K562 (cell line): ENCODE results near the gene NDOR1. TPM values are rescaled to one million over a fixed set of nuclear protein-coding genes. Genes with fewer than 3 reads are reported as not detected.

ENCODE experiments used
- ATAC-seq: fragments of 200-7000 bp; cut with Tn5 transposase; 3 replicates; pipeline ENCODE4 v1.9.1; 2020; ENCODE audit warnings: moderate library complexity
- BruUV-seq: library from RNA; stranded (reverse); fragments of 400-500 nt; replicated peaks from 2 replicates; lab custom pipeline; 2021; lab: Mats Ljungman, UMichigan
- CTCF ChIA-PET: fragments of 300-600 bp; formaldehyde crosslinking; extraction: SDS; loops from one replicate; lab custom pipeline; 2021; ENCODE audit warnings: low intra/inter-chr PET ratio; lab: Yijun Ruan, JAX
- POLR2A ChIA-PET: fragments of 300-600, 350-650 bp; sonication (Branson Sonifier 250); formaldehyde crosslinking; extraction: SDS; loops from one replicate; lab custom pipeline; 2021; ENCODE audit warnings: antibody characterized with exemption, inconsistent platforms; lab: Yijun Ruan, JAX
- DNase-seq, 4 experiments: peaks; one replicate each; pipeline versions ENCODE4 v3.0.0 to v3.0.0-alpha.2; 2011 to 2018; ENCODE audit warnings: low spot score in 3 of 4, mixed read lengths in 3 of 4; ENCODE audit errors: extremely low read depth in 1 of 4
- FAIRE-seq: peaks from 2 replicates; lab custom pipeline; 2011; peaks lifted over from hg19 to GRCh38; lab: Jason Lieb, UNC
- H2AFZ ChIP-seq: 2 replicates; pipeline ENCODE4 v1.6.0; 2011; ENCODE audit warnings: low read depth, low read length, control low read depth, inconsistent platforms
- H3K27ac ChIP-seq: fragments of 200-600 bp; 3 replicates; pipeline ENCODE4 v1.8.0; 2011; ENCODE audit warnings: low read depth, mild to moderate bottlenecking, control low read depth, inconsistent platforms, low read length, moderate library complexity, mixed read lengths; ENCODE audit errors: extremely low read depth
- H3K27me3 ChIP-seq, 2 experiments: fragments of 300-600 bp in 1 of 2; 2 replicates in 1 of 2; 3 replicates in 1 of 2; pipeline versions ENCODE4 v1.6.0 to v1.8.0; 2011; ENCODE audit warnings: inconsistent platforms in 2 of 2, low read length in 2 of 2, mild to moderate bottlenecking in 1 of 2, mixed read lengths in 1 of 2, moderate library complexity in 1 of 2; ENCODE audit not compliant: control insufficient read depth in 2 of 2, insufficient read depth in 2 of 2
- H3K36me3 ChIP-seq: fragments of 300-600 bp; 3 replicates; pipeline ENCODE4 v1.8.0; 2011; ENCODE audit warnings: mild to moderate bottlenecking, low read length, inconsistent platforms; ENCODE audit not compliant: control insufficient read depth, insufficient read depth
- H3K4me1 ChIP-seq, 2 experiments: fragments of 200-600 bp in 1 of 2; replicated peaks in 1 of 2; 2 replicates in 1 of 2; 3 replicates in 1 of 2; pipeline versions ENCODE4 v1.5.1 to v1.8.0; 2011; ENCODE audit warnings: inconsistent platforms in 2 of 2, low read length in 2 of 2, mild to moderate bottlenecking in 1 of 2, mixed read lengths in 1 of 2, moderate library complexity in 1 of 2; ENCODE audit not compliant: control insufficient read depth in 2 of 2, insufficient read depth in 2 of 2
- H3K4me2 ChIP-seq: 2 replicates; pipeline ENCODE4 v1.6.1; 2011; ENCODE audit warnings: low read length, control low read depth, inconsistent platforms, mixed read lengths; ENCODE audit not compliant: insufficient read depth
- H3K4me3 ChIP-seq: fragments of 200-600 bp; sonication (generic), shearing (Covaris generic); 2 replicates; pipeline ENCODE4 v1.5.1; 2016; ENCODE audit warnings: control low read depth, inconsistent platforms
- H3K79me2 ChIP-seq: fragments of 200-600 bp; 3 replicates; pipeline ENCODE4 v1.8.0; 2011; ENCODE audit warnings: low read length, inconsistent platforms; ENCODE audit not compliant: control insufficient read depth, insufficient read depth
- H3K9ac ChIP-seq, 2 experiments: 2 replicates each; pipeline versions ENCODE4 v1.6.0 to v1.6.1; 2011; ENCODE audit warnings: low read depth in 2 of 2, low read length in 2 of 2, control low read depth in 1 of 2, inconsistent platforms in 1 of 2, mild to moderate bottlenecking in 1 of 2, mixed read lengths in 1 of 2; ENCODE audit not compliant: insufficient read depth in 1 of 2
- H3K9me1 ChIP-seq: one replicate; pipeline ENCODE4 v1.6.0; 2011; ENCODE audit warnings: inconsistent platforms, mild to moderate bottlenecking, low read length, moderate library complexity; ENCODE audit not compliant: control insufficient read depth, insufficient read depth
- H3K9me3 ChIP-seq: replicated peaks from 2 replicates; pipeline ENCODE4 v1.5.1; 2011; ENCODE audit warnings: low read depth, low read length, inconsistent platforms; ENCODE audit not compliant: control insufficient read depth, insufficient read depth
- H4K20me1 ChIP-seq: replicated peaks from 2 replicates; pipeline ENCODE4 v1.6.1; 2011; ENCODE audit warnings: low read length, inconsistent platforms, mixed read lengths; ENCODE audit not compliant: control insufficient read depth, insufficient read depth
- POLR2G ChIP-seq: fragments of 200-400 bp; formaldehyde crosslinking; IDR thresholded peaks from 2 replicates; pipeline ENCODE4 v1.6.1; 2017; ENCODE audit warnings: low read depth, mild to moderate bottlenecking, antibody characterized with exemption, low read length, moderate library complexity
- WGBS: fragments of 100-300 bp; shearing (Covaris generic); methylation state at CpG from one replicate; pipeline ENCODE4 v1.1.6; 2016; ENCODE audit warnings: low coverage, mixed read lengths; ENCODE audit not compliant: insufficient coverage; ENCODE audit errors: missing lambda C conversion rate; 5-methylcytosine and 5-hydroxymethylcytosine counted together
- in situ Hi-C: fragments of 300-500 bp; cut with MboI; formaldehyde crosslinking; loops from 4 replicates; pipeline ENCODE4 v1.15.0; 2018; ENCODE audit warnings: inconsistent platforms, mixed read lengths
- intact Hi-C: fragments of 100-400 bp; cut with micrococcal nuclease; formaldehyde crosslinking; loops from 2 replicates; pipeline ENCODE4 v1.14.2; 2022
- polyA plus RNA-seq, 8 experiments: library from polyadenylated mRNA; depleted of rRNA in 4 of 8; stranded (reverse) in 5 of 8; unstranded in 3 of 8; fragments of >200 nt; fragmentation: Nextera tagmentation in 2 of 8; fragmentation: Illumina TruSeq in 1 of 8; extraction: Ambion mirVana in 2 of 8; extraction: Trizol in 1 of 8; gene quantifications; 2 replicates each; pipeline versions ENCODE4 v1.2.1 to v1.2.3, GENCODE V29; 2011 to 2014; ENCODE audit warnings: inconsistent platforms in 1 of 8, missing spikeins in 1 of 8
- total RNA-seq, 7 experiments: library from RNA; depleted of rRNA in 6 of 7; stranded (reverse); fragments of >200 nt in 6 of 7; fragmentation: Illumina TruSeq in 2 of 7; extraction: Trizol in 2 of 7; gene quantifications; 2 replicates each; pipeline versions ENCODE4 v1.2.1 to v1.2.3, GENCODE V29; 2011 to 2021; ENCODE audit warnings: low replicate concordance in 1 of 7
- TF ChIP-seq, protein P1 (sequence below): sonication (generic); formaldehyde crosslinking; IDR thresholded peaks from 2 replicates; pipeline ENCODE4 v1.8.0; 2022; ENCODE audit warnings: mild to moderate bottlenecking, missing genetic modification reagents, borderline replicate concordance

Gene NDOR1
- total and polyA plus RNA-seq, 9 of the 15 experiments (the other 6 are each of a cell fraction or from before 2014, with no cell fraction given) = 0.06 to 36.9 (median 6.9) TPM

GRCh38 chr9:137179761-137180160 lies 25.7 kb upstream of the NDOR1 start:
- H2AFZ ChIP-seq = no peak overlapping the region
- H3K9ac ChIP-seq = no peak overlapping the region; a peak in 1 of 4 replicates
- intact Hi-C loops = no loop called here
- CTCF ChIA-PET = no interaction called here
- FAIRE-seq (no peak), ATAC-seq (no peak), DNase-seq (no peak)
- H3K36me3 ChIP-seq = peaks cover 60% of the 10 kb centered on the region; the same call in 1 of the 3 replicates
- H3K79me2 ChIP-seq = no peaks in the 10 kb centered on the region
- H3K4me3 ChIP-seq = no peak overlapping the region
- POLR2A ChIA-PET = interaction anchor here (0.6 to 1.2 kb wide), 4 partner anchors 8 to 253 kb away, joined by 3 to 4 read pairs (median 4); no protein-coding TSS in a partner anchor
- in situ Hi-C loops = no loop called here
- no peak overlapping the region for H3K4me2 ChIP-seq
- no peaks in the 10 kb centered on the region for H3K9me3 ChIP-seq
- 0 out of 2 replicates have a peak, but pooled peaks cover 2% of the 10 kb centered on the region for H4K20me1 ChIP-seq
- H3K27me3 ChIP-seq = no peaks in the 10 kb centered on the region
- no TSS peak for BruUV-seq
- TF ChIP-seq, protein P1, sequence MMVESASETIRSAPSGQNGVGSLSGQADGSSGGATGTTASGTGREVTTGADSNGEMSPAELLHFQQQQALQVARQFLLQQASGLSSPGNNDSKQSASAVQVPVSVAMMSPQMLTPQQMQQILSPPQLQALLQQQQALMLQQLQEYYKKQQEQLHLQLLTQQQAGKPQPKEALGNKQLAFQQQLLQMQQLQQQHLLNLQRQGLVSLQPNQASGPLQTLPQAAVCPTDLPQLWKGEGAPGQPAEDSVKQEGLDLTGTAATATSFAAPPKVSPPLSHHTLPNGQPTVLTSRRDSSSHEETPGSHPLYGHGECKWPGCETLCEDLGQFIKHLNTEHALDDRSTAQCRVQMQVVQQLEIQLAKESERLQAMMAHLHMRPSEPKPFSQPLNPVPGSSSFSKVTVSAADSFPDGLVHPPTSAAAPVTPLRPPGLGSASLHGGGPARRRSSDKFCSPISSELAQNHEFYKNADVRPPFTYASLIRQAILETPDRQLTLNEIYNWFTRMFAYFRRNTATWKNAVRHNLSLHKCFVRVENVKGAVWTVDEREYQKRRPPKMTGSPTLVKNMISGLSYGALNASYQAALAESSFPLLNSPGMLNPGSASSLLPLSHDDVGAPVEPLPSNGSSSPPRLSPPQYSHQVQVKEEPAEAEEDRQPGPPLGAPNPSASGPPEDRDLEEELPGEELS (CRISPR knock-in tag) = no peak
- 0 out of 2 replicates have a peak, but pooled peaks have one; percentile 3 for TF ChIP-seq POLR2G
- H3K9me1 ChIP-seq = no peaks in the 10 kb centered on the region
- H3K4me1 ChIP-seq = peaks cover 3 to 66% of the 10 kb centered on the region in 2 experiments; a peak in 3 of 5 replicates
- WGBS = 92% methylated on average over 15 of the region's 17 CpGs
- H3K27ac ChIP-seq = no peak overlapping the region
